Psoas muscle (tissue), 8 donors: ENCODE measurements around the gene PCOLCE2. TPM values are rescaled to one million over a fixed set of nuclear protein-coding genes. Genes with fewer than 3 reads are reported as not detected.
"Not testable (repeated sequence)": the region's sequence is repeated elsewhere in the genome, so short reads cannot be mapped to it uniquely, and the experiment has no call there.

Experiments
- ATAC-seq, 4 donors: fragments of 200-7000 bp; cut with Tn5 transposase; one replicate each; pipeline ENCODE4 v1.9.1; 2020; ENCODE audit warnings: moderate library complexity in 3 of 4, mild to moderate bottlenecking in 2 of 4
- DNase-seq, 2 donors: peaks; one replicate each; pipeline ENCODE4 v3.0.0-alpha.2; 2020
- H3K27ac ChIP-seq: fragments of 200-600 bp; one replicate; pipeline ENCODE4 v1.8.0; 2022
- H3K27me3 ChIP-seq, 3 donors: fragments of 200-600 bp in 1 of 3; one replicate each; pipeline versions ENCODE4 v1.6.1 to v1.8.0; 2013 to 2022; ENCODE audit warnings: low read length in 2 of 3, mild to moderate bottlenecking in 2 of 3, moderate library complexity in 1 of 3; ENCODE audit not compliant: insufficient read depth in 3 of 3
- H3K36me3 ChIP-seq, 2 donors: fragments of 200-600 bp in 1 of 2; one replicate each; pipeline versions ENCODE4 v1.6.1 to v1.8.0; 2013 to 2022; ENCODE audit warnings: low read depth in 1 of 2, mild to moderate bottlenecking in 1 of 2, moderate library complexity in 1 of 2; ENCODE audit not compliant: insufficient read depth in 1 of 2
- H3K4me1 ChIP-seq: fragments of 200-600 bp; one replicate; pipeline ENCODE4 v1.8.0; 2022
- H3K4me3 ChIP-seq: fragments of 200-600 bp; one replicate; pipeline ENCODE4 v1.8.0; 2022; ENCODE audit warnings: mild to moderate bottlenecking
- H3K9me3 ChIP-seq: fragments of 200-600 bp; one replicate; pipeline ENCODE4 v1.8.0; 2022
- CTCF ChIP-seq: fragments of 200-600 bp; IDR thresholded peaks from one replicate; pipeline ENCODE4 v1.8.0; 2022; ENCODE audit warnings: antibody characterized with exemption
- WGBS, 3 donors: extraction: QIAGEN DNeasy Blood & Tissue Kit; methylation state at CpG; one replicate each; pipeline versions ENCODE4 v1.1.6 to v1.1.7; 2013; 5-methylcytosine and 5-hydroxymethylcytosine counted together
- intact Hi-C, 2 donors: fragments of 100-400 bp; cut with DNase I; formaldehyde crosslinking; loops; one replicate each; pipeline versions ENCODE4 v1.11.0 to v1.14.2; 2022
- polyA plus RNA-seq, 3 donors: library from polyadenylated mRNA; stranded (reverse); fragments of 200-250 nt; gene quantifications; one replicate each; pipeline ENCODE4 v1.2.3, GENCODE V29; 2013
- total RNA-seq, 4 donors: library from RNA; stranded (reverse); fragmentation: NEBNext Ultra II Directional in 2 of 4; extraction: Animal tissue kit (Norgen Biotek cat#: 25700) in 2 of 4; gene quantifications; one replicate each; pipeline versions ENCODE4 v1.2.1 to v1.2.4, GENCODE V29; 2021 to 2023
- donor health status: healthy with polysubstance abuse.
- donor health status: DM: no; HTN: no; CAD: no; lungs with moderate emphysema.
- donor health status: Bipolar disorder and iron deficiency.
- donor health status: healthy.
- donor health status: DM: yes; HTN: yes; CAD: no.
- donor health status: DM: no; HTN: no; CAD: no.
- donor health status: DM: no; HTN: no; CAD: no.
- donor health status: DM: yes; HTN: yes; CAD: no.

PCOLCE2 gene
- total and polyA plus RNA-seq, 7 donors = 1.4 to 8.9 (median 3.6) TPM

DNA sequence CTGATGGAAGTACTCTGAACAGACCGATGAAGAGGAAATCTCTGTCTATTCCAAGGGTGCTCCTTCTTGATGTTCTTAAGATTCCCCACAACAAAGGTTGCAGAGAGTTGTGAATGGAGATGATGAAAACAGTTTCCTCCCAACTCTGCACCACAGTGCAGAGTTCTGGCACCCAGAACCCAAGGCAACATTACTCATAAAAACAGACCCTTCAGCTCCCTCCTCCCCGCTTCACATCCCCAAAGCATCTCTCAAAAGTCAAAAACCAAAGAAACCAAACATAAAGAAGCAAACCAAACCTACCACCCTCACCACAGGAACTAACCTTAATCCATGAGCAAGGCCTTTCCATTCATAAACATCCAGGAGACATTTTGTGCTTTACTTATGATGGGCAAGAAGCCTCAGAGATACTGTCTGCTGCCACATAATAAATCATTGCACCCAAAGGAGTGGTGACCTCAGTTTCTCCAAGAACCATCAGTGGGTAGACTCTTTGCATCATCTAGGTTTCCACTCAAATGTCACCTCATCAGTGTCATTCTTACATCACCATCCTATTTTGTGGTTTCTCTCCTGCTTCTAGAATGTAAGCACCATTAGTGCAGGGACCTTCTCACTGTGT lies 13.2 kb downstream of the PCOLCE2 start:
- no peaks in the 10 kb centered on the region for H3K4me1 ChIP-seq
- intact Hi-C loops = no loop called here
- no peak for TF ChIP-seq CTCF
- H3K27ac ChIP-seq = no peak overlapping the region
- H3K27me3 ChIP-seq = no peaks in the 10 kb centered on the region
- H3K4me3 ChIP-seq = no peak overlapping the region
- 92 to 100% (median 94%) methylated on average over 2 of the region's 2 CpGs for WGBS, 3 donors
- ATAC-seq (no peak), DNase-seq (no peak)
- H3K9me3 ChIP-seq = no peaks in the 10 kb centered on the region
- no peaks in the 10 kb centered on the region for H3K36me3 ChIP-seq

DNA sequence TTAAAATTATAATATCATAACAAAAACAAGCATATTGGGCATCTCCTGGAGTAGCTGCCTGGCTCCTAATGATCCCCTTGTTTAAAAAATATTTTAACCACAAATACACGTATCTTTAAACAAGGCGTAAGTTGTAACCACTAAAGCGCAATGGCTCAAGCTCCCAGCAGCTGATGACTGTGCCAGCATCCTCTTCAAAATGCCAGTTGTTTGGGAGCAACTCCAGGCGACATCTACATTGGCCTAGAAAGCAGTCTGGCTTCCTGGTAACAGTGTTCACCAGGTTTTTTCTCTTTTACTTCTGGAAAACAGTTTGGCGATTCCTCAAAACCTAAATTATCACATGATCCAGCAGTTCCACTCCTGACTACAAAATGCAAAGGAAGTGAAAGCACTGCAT lies 13.8 kb downstream of the PCOLCE2 start:
- intact Hi-C loops = no loop called here
- DNase-seq = no peak
- H3K9me3 ChIP-seq = no peaks in the 10 kb centered on the region
- TF ChIP-seq CTCF = no peak
- H3K4me1 ChIP-seq = no peaks in the 10 kb centered on the region
- no peaks in the 10 kb centered on the region for H3K27me3 ChIP-seq
- no peak overlapping the region for H3K4me3 ChIP-seq
- H3K36me3 ChIP-seq = no peaks in the 10 kb centered on the region
- no peak for ATAC-seq
- 79 to 86% (median 81%) methylated on average over 5 of the region's 5 CpGs for WGBS, 3 donors
- H3K27ac ChIP-seq = no peak overlapping the region

GRCh38 chr3:142868382-142868781 lies 20.5 kb downstream of the PCOLCE2 start:
- H3K9me3 ChIP-seq, H3K4me1 ChIP-seq, ATAC-seq, H3K27me3 ChIP-seq, DNase-seq, intact Hi-C loops, H3K36me3 ChIP-seq, H3K27ac ChIP-seq, H3K4me3 ChIP-seq: not testable (repeated sequence)
- WGBS, 3 donors = 90 to 94% (median 90%) methylated on average over 8 of the region's 8 CpGs

GRCh38 chr3:142866841-142867631 lies 21.8 kb downstream of the PCOLCE2 start:
- no peaks in the 10 kb centered on the region for H3K9me3 ChIP-seq
- H3K27ac ChIP-seq = no peak overlapping the region
- H3K36me3 ChIP-seq = no peaks in the 10 kb centered on the region
- H3K27me3 ChIP-seq = no peaks in the 10 kb centered on the region
- DNase-seq (no peak), ATAC-seq (no peak)
- intact Hi-C loops = no loop called here
- no peak overlapping the region for H3K4me3 ChIP-seq
- WGBS, 3 donors = 61 to 74% (median 63%) methylated on average over 9 of the region's 9 CpGs
- TF ChIP-seq CTCF = no peak
- no peaks in the 10 kb centered on the region for H3K4me1 ChIP-seq
